Jurkat, Clone E6-1 (cell line): ENCODE measurements around the gene PKNOX1.
"Not testable (repeated sequence)": the region's sequence is repeated elsewhere in the genome, so short reads cannot be mapped to it uniquely, and the experiment has no call there.

Experiments
- DNase-seq: peaks from one replicate; pipeline ENCODE4 v3.0.0-alpha.2; 2011; ENCODE audit warnings: low read depth, low spot score
- H3K4me3 ChIP-seq: 2 replicates; pipeline ENCODE4 v1.5.1; 2011; ENCODE audit warnings: mild to moderate bottlenecking, low read length, control low read depth, moderate library complexity

Gene PKNOX1

GRCh38 chr21:43006051-43006873 lies 31.9 kb downstream of the PKNOX1 start:
- not testable (repeated sequence) for H3K4me3 ChIP-seq, DNase-seq

GRCh38 chr21:43006874-43007208 lies 32.5 kb downstream of the PKNOX1 start:
- no peak overlapping the region for H3K4me3 ChIP-seq
- no peak for DNase-seq

GRCh38 chr21:43012596-43012995 lies 38.2 kb downstream of the PKNOX1 start:
- DNase-seq, result no peak
- no peak overlapping the region for H3K4me3 ChIP-seq

- H3K4me3 ChIP-seq, result no peak overlapping the region
- no peak for DNase-seq
Observed at GRCh38 chr21:43015906-43016540, 41.7 kb downstream of the PKNOX1 start.

GRCh38 chr21:43016728-43017127 lies 42.4 kb downstream of the PKNOX1 start:
- no peak overlapping the region for H3K4me3 ChIP-seq
- DNase-seq, result no peak

GRCh38 chr21:43018519-43018918 lies 44.2 kb downstream of the PKNOX1 start:
- DNase-seq, result no peak
- H3K4me3 ChIP-seq, result no peak overlapping the region

GRCh38 chr21:43020177-43020576 lies 45.8 kb downstream of the PKNOX1 start:
- no peak for DNase-seq
- H3K4me3 ChIP-seq, result no peak overlapping the region

- no peak overlapping the region for H3K4me3 ChIP-seq
- no peak for DNase-seq
Observed at GRCh38 chr21:43020771-43021170, 46.4 kb downstream of the PKNOX1 start.

GRCh38 chr21:43021191-43021590 lies 46.8 kb downstream of the PKNOX1 start:
- no peak for DNase-seq
- no peak overlapping the region for H3K4me3 ChIP-seq

- DNase-seq, result no peak
- H3K4me3 ChIP-seq, result no peak overlapping the region
Observed at GRCh38 chr21:43021756-43022600, 47.6 kb downstream of the PKNOX1 start.

- no peak for DNase-seq
- H3K4me3 ChIP-seq, result no peak overlapping the region
Observed at GRCh38 chr21:43023175-43023574, 48.8 kb downstream of the PKNOX1 start.

- no peak overlapping the region for H3K4me3 ChIP-seq
- no peak for DNase-seq
Observed at GRCh38 chr21:43024439-43025136, 50.2 kb downstream of the PKNOX1 start.

GRCh38 chr21:43025636-43026180 lies 51.3 kb downstream of the PKNOX1 start:
- H3K4me3 ChIP-seq, result no peak overlapping the region
- no peak for DNase-seq

- no peak for DNase-seq
- H3K4me3 ChIP-seq, result no peak overlapping the region
Observed at GRCh38 chr21:43027846-43028731, 53.7 kb downstream of the PKNOX1 start.

- no peak overlapping the region for H3K4me3 ChIP-seq
- no peak for DNase-seq
Observed at GRCh38 chr21:43029785-43030184, 55.4 kb downstream of the PKNOX1 start.

- no peak overlapping the region for H3K4me3 ChIP-seq
- DNase-seq, result no peak
Observed at GRCh38 chr21:43031121-43031619, 56.8 kb downstream of the PKNOX1 start.

- DNase-seq, result no peak
- no peak overlapping the region for H3K4me3 ChIP-seq
Observed at GRCh38 chr21:43034101-43034500, 59.7 kb downstream of the PKNOX1 start.

- no peak for DNase-seq
- no peak overlapping the region for H3K4me3 ChIP-seq
Observed at GRCh38 chr21:43034826-43035225, 60.5 kb downstream of the PKNOX1 start.
